LNCAP (cell line): ENCODE measurements around the gene AGPAT1.

Experiments
- TF ChIP-seq, protein P1 (sequence below): fragments of 450-650 bp; IDR thresholded peaks from 2 replicates; pipeline ENCODE4 v1.5.1; 2017; ENCODE audit warnings: mild to moderate bottlenecking

The AGPAT1 gene

DNA sequence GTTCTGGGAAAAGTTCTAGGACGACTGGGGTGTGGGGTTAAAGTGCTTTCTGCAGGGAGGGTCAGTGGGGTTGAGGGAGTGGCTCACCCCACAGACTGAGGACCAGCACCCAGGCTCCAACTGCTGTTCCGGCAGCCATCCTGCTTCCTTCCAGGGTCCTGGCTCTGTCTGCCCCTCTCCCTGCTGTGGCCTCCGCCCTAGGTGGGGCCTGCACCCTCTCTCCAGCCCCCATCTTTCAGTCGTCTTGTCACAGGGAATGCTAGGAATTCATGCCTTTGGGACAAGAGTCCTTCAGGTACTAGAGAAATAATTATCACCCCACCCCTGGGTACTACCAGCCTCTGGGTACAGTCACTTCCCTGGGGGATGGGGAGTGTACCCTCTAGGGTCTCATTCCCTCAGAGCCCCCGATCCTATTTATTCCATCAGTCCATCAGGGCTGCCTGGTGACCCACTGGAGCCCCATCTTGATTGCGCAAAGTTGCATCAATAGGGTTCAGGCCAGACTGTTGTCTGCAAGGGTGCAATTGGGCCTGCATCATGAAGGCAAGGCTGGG is 8.3 kb upstream of the AGPAT1 start, which contains the start of gene AGER:
Gene AGER (minus strand): TSS at position 170 of the 557 bp plus-strand sequence. CDS start 31 bp downstream, at position 139.
- TF ChIP-seq, protein P1, sequence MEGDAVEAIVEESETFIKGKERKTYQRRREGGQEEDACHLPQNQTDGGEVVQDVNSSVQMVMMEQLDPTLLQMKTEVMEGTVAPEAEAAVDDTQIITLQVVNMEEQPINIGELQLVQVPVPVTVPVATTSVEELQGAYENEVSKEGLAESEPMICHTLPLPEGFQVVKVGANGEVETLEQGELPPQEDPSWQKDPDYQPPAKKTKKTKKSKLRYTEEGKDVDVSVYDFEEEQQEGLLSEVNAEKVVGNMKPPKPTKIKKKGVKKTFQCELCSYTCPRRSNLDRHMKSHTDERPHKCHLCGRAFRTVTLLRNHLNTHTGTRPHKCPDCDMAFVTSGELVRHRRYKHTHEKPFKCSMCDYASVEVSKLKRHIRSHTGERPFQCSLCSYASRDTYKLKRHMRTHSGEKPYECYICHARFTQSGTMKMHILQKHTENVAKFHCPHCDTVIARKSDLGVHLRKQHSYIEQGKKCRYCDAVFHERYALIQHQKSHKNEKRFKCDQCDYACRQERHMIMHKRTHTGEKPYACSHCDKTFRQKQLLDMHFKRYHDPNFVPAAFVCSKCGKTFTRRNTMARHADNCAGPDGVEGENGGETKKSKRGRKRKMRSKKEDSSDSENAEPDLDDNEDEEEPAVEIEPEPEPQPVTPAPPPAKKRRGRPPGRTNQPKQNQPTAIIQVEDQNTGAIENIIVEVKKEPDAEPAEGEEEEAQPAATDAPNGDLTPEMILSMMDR: no peak

DNA sequence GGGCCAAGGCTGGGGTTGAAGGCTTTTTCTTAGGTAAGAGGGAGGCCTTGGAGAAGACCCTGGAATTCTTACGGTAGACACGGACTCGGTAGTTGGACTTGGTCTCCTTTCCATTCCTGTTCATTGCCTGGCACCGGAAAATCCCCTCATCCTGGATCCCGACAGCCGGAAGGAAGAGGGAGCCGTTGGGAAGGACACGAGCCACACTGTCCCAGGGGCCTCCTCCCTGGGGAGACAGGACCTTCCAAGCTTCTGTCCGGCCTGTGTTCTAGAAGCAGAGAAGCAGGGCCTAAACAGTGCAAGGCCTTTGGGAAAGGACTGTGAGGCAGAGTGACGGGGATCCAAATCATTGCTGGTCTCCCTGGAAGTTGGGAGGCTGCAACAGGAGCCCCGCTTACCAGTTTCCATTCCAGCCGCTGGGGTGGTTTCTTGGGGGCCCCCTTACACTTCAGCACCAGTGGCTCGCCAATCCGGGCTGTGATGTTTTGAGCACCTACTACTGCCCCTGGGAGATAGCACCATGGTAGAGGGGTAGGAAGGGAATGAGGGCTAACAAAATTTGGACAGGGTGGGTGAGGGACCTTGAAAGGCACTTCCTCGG is 7.7 kb upstream of the AGPAT1 start:
- TF ChIP-seq, protein P1: no peak

DNA sequence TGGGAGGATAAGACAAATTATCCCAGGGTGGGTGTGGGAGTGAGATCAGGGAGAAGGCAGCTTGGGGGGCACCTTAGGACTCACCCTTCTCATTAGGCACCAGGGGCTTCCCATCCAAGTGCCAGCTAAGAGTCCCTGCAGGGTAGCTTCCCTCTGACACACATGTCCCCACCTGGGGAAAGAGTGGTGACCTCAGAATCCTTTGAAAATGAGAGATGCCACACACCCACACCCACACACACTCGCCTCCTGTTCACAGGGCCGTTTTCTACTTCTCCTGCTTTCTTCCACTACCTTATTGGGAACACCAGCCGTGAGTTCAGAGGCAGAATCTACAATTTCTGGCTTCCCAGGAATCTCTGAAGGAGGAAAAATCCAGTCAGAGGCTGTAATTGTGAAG is 7.1 kb upstream of the AGPAT1 start:
- TF ChIP-seq, protein P1: no peak

DNA sequence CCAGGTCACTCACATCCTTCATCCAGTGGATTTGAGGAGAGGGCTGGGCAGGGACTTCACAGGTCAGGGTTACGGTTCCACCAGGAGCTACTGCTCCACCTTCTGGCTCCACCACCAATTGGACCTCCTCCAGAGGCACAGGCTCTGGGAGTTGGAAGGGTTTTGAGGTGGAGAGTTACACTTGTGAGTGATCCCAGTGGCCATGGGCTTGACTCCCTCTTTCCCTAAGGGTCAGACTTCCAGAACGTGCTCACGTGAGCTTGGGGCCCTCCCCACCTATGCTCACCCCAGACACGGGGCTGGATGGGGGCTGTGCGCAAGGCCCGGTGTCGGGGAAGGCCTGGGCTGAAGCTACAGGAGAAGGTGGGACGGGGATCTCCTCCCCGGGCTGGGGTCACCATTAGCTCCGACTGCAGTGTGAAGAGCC is 6.7 kb upstream of the AGPAT1 start:
- TF ChIP-seq, protein P1: no peak

DNA sequence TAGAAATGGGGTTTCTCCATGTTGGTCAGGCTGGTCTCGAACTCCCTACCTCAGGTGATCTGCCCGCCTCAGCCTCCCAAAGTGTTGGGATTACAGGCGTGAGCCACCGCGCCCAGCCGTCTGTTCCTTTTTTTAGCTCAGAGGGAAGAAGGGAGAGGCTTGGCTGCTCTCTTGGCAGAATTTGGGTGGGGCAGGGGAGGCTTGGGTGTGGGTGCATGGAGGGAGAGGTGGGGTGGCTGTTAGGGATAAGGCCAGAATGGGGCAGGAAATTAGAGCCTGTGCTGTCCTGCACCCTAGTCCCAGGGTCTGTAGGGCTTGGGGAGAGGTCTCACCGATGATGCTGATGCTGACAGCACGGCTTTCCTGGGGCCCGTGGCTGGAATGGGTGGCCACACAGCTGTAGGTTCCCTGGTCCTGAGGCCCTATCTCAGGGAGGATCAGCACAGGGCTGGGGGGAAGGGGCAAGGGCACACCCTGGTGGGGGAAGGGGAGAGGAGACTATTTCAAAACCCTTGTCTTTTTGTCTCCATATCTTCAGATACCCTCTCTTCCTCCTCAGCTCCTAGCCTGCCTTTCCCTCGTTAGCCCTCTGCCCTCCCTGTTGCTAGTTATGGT is 6.1 kb upstream of the AGPAT1 start:
- TF ChIP-seq, protein P1: no peak

DNA sequence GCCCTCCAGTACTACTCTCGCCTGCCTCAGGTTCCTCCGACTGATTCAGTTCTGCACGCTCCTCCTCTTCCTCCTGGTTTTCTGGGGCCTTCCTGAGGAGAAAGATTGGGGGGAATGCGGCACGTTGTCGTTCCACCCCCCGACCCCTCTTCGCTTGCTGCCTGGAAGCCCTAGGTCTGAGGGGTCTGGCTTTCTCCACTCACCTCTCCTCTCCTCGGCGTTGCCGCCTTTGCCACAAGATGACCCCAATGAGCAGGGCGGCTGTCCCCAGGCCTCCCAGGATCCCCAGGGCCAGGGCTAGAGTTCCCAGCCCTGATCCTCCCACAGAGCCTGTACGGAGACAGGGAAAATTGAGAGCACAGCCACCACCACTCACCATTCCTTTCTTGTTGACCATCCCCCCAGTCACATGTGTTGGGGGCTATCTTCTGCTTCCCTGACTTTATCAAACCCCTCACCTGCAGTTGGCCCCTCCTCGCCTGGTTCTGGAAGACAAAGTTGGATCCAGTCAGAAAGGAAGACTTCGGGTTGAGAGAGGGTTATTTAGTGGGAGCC is 5.3 kb upstream of the AGPAT1 start:
- TF ChIP-seq, protein P1: no peak

DNA sequence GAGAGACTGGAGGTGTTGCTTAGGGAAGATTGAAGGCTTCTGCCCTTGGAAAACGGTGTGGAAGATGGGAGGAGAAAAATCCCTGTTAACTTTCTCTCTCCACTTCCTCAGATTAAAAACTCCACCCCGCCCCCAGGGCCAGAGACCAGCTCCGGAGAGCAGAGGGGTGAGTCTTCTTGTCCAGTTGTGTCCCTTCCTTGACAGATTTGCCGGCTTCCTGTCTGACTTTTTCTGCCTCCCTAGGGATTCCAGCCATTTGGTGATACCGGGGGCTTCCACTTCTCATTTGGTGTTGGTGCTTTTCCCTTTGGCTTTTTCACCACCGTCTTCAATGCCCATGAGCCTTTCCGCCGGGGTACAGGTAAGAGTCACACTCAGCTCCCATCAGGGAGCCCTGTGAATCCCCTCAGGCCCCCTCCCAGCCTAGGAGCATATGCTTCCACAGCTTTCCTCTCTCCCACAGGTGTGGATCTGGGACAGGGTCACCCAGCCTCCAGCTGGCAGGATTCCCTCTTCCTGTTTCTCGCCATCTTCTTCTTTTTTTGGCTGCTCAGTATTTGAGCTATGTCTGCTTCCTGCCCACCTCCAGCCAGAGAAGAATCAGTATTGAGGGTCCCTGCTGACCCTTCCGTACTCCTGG is 4.0 kb upstream of the AGPAT1 start:
- TF ChIP-seq, protein P1: no peak
